NCI-H2081 treated with DMSO at 0.1 percent for 48 hours (cell line): Measurements from ENCODE around the gene OPN1LW.
"Not testable (repeated sequence)": the region's sequence is repeated elsewhere in the genome, so short reads cannot be mapped to it uniquely, and the experiment has no call there.

Experiments
- DNase-seq: peaks from one replicate; lab custom pipeline; 2025; lab: John Stamatoyannopoulos, UW

OPN1LW gene

GRCh38 chrX:154144010-154144409 is at the start of gene OPN1LW:
TSS of gene OPN1LW (plus strand) at chrX:154144243. CDS start at chrX:154144284, 41 bp downstream.
- DNase-seq = not testable (repeated sequence)

- no peak for DNase-seq
These were observed 49.2 kb upstream of the OPN1LW start for GRCh38 chrX:154094833-154095232.

- DNase-seq = no peak
These were observed 47.7 kb upstream of the OPN1LW start for GRCh38 chrX:154096140-154097002.

- DNase-seq = no peak
These were observed 46.9 kb upstream of the OPN1LW start for GRCh38 chrX:154097003-154097588.

GRCh38 chrX:154097589-154098541 is 46.2 kb upstream of the OPN1LW start, which contains the start of gene MECP2:
TSS of gene MECP2 (minus strand) at chrX:154097717.
- no peak for DNase-seq

GRCh38 chrX:154098551-154098950 is 45.5 kb upstream of the OPN1LW start:
- no peak for DNase-seq

GRCh38 chrX:154113729-154114128 is 30.3 kb upstream of the OPN1LW start:
- no peak for DNase-seq

- DNase-seq = no peak
These were observed 29.4 kb upstream of the OPN1LW start for GRCh38 chrX:154114652-154115051.

- no peak for DNase-seq
These were observed 29.0 kb upstream of the OPN1LW start for GRCh38 chrX:154115071-154115470.

GRCh38 chrX:154115750-154116149 is 28.3 kb upstream of the OPN1LW start:
- no peak for DNase-seq

DNA sequence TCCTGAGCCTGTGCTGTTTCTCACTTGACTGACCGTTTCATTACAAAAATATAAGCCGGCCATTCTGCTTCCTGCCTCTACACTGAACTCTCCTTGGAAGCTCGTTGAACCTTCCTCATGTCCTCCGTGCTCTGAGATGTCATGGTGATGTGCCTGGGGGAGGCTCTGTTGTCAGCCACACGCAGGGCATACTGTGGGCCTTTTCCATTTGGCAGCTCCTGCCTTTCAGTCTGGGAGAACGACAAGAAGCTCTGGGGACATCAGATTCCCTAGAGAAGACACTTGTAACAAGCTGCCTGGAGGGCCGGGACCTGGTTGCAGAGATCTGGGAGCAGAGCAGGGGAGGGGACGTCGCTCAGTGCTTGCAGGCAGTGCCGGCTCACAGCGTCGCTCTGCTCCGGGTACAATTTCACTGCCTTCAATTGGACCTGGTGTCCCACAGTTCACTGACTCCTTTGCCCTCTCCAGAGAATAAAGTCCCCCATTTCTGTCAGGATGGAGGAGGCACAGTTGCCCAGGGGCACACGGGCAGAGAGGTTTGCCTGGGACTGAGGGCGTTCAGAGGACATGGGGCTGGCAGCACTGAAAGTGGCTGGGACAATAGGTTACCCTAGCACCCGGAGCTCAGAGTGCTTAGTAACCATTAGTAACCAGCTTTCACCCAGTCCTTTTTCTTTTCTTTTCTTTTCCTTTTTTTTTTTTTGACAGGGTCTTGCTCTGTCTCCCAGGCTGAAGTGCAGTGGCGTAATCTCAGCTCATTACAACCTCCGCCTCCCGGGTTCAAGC is 27.4 kb upstream of the OPN1LW start:
- no peak for DNase-seq

DNA sequence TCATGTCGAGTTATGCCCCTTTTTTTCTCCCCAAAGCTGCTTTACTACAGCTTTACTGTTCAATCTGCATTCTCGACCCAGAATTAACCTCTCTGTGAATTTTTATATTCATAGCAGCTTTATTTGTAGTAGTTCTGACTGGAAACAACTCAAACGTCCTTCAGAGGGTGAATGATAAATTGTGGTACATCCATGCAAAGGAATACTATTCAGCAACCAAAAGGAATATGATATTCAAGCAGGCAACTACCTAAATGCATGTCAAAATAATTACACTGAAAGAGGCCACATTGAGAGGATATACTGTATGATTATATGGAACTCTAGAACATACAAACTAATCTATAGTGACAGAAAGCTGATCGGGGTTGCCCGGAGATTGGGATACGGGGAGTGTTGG is 26.5 kb upstream of the OPN1LW start:
- DNase-seq = no peak

DNA sequence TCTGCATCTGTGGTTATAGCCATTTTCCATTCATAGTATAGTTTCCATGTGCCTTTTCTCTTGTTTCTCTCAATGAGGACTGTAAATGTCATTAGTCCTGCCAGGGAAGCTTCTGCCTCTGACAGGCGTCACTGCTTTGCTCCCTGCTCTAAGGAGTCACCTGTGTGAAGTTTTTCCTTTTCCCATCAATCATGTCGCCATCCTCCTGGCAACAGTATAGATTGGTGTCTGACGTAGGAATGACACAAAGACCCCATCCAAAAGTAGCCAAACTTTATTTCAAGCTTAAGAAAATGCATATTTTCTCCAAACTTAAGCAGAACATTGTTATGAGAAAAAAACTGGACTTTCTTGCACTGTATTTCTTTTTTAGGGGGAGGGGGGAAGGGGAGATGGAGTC is 23.5 kb upstream of the OPN1LW start:
- DNase-seq = no peak

GRCh38 chrX:154121207-154121606 is 22.8 kb upstream of the OPN1LW start:
- DNase-seq = no peak

DNA sequence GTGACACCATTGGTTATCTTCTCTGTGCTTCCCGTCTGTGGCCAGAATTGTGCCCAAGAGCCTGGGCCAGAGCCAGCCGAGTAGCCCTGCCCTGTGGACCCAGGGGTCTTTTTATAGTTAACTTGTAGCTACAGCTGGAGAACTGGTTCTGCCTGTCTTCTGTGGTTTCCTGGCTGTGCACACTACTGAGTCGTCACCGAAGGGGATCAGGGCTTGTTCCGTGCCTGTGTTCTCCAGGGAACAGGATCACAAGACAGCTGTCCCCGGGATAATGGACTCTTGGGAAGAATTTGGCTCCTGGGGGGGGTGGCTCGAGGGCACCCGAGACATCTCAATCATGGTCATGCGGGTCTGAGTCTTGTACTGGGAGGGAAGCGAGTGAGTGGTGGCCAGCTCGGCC is 22.1 kb upstream of the OPN1LW start:
- no peak for DNase-seq

GRCh38 chrX:154123241-154124219 is 20.5 kb upstream of the OPN1LW start:
- DNase-seq = no peak

DNA sequence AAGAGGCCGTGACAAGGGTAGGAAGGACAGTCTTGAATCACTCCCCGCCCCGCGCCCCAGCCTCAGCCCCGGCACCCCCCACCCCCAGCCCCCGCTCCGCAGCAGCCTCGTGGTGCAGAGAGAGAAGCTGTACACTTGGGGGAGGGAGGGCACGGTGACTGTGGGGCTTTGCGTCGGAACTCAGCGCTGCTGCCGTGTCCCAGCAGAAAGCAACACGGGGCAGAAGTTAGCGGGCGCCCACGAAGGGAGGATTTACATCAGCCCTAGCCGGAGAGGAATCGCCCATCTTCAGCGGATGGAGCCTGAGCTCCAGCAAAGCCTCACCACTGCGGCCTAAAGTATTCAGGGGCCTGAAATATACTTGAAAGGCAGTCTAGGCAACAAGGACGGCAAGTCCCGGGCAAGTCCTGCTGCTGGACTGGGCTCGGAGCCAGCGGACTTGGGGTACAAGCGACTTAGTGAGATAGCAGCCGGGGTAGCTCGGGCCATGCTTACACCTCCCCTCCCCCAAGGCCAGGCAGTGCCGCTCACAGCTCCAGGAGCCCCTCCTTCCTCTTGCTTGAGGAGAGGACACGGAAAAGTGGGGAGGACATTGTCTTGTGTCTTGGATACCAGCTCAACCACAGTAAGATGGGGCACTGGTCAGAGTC is 18.5 kb upstream of the OPN1LW start:
- DNase-seq = no peak

GRCh38 chrX:154126101-154126500 is 17.9 kb upstream of the OPN1LW start:
- DNase-seq = no peak

DNA sequence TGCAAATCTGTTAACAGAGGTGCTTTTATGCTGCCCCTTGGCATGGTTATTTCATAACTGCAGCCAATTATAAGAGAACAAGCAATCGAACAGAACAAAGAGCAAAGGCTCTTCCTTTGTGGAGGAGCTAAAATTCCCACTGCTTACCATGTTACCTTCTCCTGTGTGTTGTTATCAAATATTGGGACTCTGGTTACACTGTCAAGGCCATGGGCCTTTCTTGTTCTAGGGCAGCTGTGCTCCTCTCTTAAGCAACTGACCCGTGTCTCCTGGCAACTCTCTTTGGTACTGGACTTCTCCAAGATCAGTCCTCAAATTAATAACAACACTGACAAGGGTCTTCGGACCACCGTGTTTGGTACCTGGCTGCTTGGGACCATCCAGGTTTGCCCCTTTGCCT is 12.1 kb upstream of the OPN1LW start:
- no peak for DNase-seq

DNA sequence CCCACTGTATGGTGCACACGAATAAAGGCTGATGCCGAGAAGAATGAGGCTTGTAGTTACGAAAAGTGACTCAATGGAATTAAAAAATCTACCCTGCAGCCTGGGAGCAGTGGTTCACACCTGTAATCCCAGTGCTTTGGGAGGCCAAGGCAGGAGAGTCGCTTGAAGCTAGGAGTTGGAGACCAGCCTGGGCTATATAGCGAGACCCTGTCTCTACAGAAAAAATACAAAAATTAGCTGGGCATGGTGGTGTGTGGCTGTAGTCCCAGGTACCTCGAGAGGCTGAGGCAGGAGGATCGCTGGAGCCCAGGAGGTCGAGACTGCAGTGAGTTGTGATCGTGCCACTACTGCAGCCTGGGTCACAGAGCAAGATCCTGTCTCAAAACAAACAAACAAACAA is 11.7 kb upstream of the OPN1LW start:
- no peak for DNase-seq
